ENCODE measurements around the gene DGCR6L.
"Not testable (repeated sequence)": the region's sequence is repeated elsewhere in the genome, so short reads cannot be mapped to it uniquely, and the experiment has no call there.

Gene DGCR6L

GRCh38 chr22:20272174-20272573 lies 47.7 kb downstream of the DGCR6L start:
- DNase-seq = no peak

GRCh38 chr22:20271114-20271994 lies 48.5 kb downstream of the DGCR6L start:
- no peak for DNase-seq

GRCh38 chr22:20270190-20271113 lies 49.4 kb downstream of the DGCR6L start:
- DNase-seq = not testable (repeated sequence)

- not testable (repeated sequence) for DNase-seq
Observed at GRCh38 chr22:20269673-20270072, 50.2 kb downstream of the DGCR6L start.

GRCh38 chr22:20269201-20269600 lies 50.7 kb downstream of the DGCR6L start:
- DNase-seq = not testable (repeated sequence)

GRCh38 chr22:20268279-20269012 lies 51.4 kb downstream of the DGCR6L start, which contains the start of gene RTN4R:
RTN4R (minus strand) TSS chr22:20268318; CDS start chr22:20268092, 226 bp downstream.
- peak; percentile 10 for DNase-seq

- no peak for DNase-seq
Observed at GRCh38 chr22:20267441-20268278, 52.2 kb downstream of the DGCR6L start.

GRCh38 chr22:20266667-20267440 lies 53.0 kb downstream of the DGCR6L start:
- DNase-seq = not testable (repeated sequence)

GRCh38 chr22:20265772-20266666 lies 53.8 kb downstream of the DGCR6L start:
- DNase-seq = not testable (repeated sequence)

GRCh38 chr22:20264614-20265452 lies 55.0 kb downstream of the DGCR6L start:
- DNase-seq = no peak

Measured in stimulated activated naive CD4-positive, alpha-beta T cell treated with Interleukin-2 at 50 U/mL for 16 hours (primary cell).